ENCODE results near the gene FAM120A.

DNA sequence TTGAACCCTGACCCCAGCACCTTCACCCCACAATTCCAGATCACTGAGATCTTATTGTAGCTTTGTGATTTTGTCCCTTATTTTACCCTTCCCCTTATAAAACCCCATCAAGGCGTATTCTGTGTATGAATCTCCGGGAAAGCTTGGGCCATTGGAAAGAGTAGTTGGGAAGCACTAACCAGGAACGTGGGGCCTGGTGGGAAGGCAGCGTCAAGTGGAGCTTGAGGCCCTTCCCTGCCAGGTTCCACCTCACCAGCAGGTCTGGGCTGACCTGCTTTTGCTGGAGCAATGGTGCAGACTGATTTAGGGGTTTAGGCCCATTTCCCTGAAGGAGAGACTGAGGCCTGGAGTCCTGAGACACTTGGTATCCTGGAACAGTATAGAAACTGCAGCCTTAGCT, 134.2 kb downstream of the FAM120A start:
- TF ChIP-seq, protein P1, sequence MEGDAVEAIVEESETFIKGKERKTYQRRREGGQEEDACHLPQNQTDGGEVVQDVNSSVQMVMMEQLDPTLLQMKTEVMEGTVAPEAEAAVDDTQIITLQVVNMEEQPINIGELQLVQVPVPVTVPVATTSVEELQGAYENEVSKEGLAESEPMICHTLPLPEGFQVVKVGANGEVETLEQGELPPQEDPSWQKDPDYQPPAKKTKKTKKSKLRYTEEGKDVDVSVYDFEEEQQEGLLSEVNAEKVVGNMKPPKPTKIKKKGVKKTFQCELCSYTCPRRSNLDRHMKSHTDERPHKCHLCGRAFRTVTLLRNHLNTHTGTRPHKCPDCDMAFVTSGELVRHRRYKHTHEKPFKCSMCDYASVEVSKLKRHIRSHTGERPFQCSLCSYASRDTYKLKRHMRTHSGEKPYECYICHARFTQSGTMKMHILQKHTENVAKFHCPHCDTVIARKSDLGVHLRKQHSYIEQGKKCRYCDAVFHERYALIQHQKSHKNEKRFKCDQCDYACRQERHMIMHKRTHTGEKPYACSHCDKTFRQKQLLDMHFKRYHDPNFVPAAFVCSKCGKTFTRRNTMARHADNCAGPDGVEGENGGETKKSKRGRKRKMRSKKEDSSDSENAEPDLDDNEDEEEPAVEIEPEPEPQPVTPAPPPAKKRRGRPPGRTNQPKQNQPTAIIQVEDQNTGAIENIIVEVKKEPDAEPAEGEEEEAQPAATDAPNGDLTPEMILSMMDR (conservative IDR thresholded peaks at IDR 0.05; ENCODE audit: low read depth, low read length) = no peak
- TF ChIP-seq EZH2 (IDR thresholded peaks at IDR 0.05; ENCODE audit: low read length, unreplicated experiment) (no peak), EZH2phosphoT487 (IDR thresholded peaks at IDR 0.05; ENCODE audit: borderline replicate concordance, low read length) (no peak)

All from PC-3 (cell line).